H1 (cell line): ENCODE data around the gene CDK5R2. TPM values are rescaled to one million over a fixed set of nuclear protein-coding genes. Genes with fewer than 3 reads are reported as not detected.

Experiments
- CTCF ChIA-PET: fragments of 300-600 bp; sonication (Branson Sonifier 250); formaldehyde crosslinking; loops from one replicate; lab custom pipeline; 2021; ENCODE audit not compliant: partially characterized antibody; lab: Charles Lee
- POLR2A ChIA-PET: fragments of 300-600 bp; sonication (Branson Sonifier 250); formaldehyde crosslinking; loops from one replicate; lab custom pipeline; 2021; ENCODE audit warnings: inconsistent platforms; ENCODE audit not compliant: partially characterized antibody; lab: Charles Lee
- DNase-seq, 2 experiments: peaks; one replicate each; pipeline versions ENCODE4 v3.0.0 to v3.0.0-alpha.2; 2010 to 2022; ENCODE audit warnings: low spot score in 2 of 2, low read depth in 1 of 2, mixed read lengths in 1 of 2
- FAIRE-seq: peaks from 2 replicates; lab custom pipeline; 2011; peaks lifted over from hg19 to GRCh38; lab: Jason Lieb, UNC
- H2AFZ ChIP-seq: 2 replicates; pipeline ENCODE4 v1.8.1; 2012; ENCODE audit warnings: low read length, inconsistent platforms
- H2AK5ac ChIP-seq: 2 replicates; pipeline ENCODE4 v1.6.1; 2013; ENCODE audit warnings: low read depth, low read length
- H2BK120ac ChIP-seq: replicated peaks from 2 replicates; pipeline ENCODE3; 2013; ENCODE audit warnings: low read depth, low read length, inconsistent platforms
- H2BK12ac ChIP-seq: 2 replicates; pipeline ENCODE4 v1.6.1; 2013; ENCODE audit warnings: low read depth, low read length
- H2BK15ac ChIP-seq: 2 replicates; pipeline ENCODE4 v1.6.1; 2013; ENCODE audit warnings: low read length
- H2BK20ac ChIP-seq: 2 replicates; pipeline ENCODE4 v1.6.1; 2013; ENCODE audit warnings: low read length
- H2BK5ac ChIP-seq: 2 replicates; pipeline ENCODE4 v1.6.1; 2013; ENCODE audit warnings: low read depth, low read length
- H3K14ac ChIP-seq: 2 replicates; pipeline ENCODE4 v1.6.1; 2013; ENCODE audit warnings: inconsistent platforms; ENCODE audit not compliant: insufficient read length
- H3K18ac ChIP-seq: 2 replicates; pipeline ENCODE4 v1.6.1; 2013; ENCODE audit warnings: low read length; ENCODE audit errors: extremely low read depth
- H3K23ac ChIP-seq: 2 replicates; pipeline ENCODE4 v1.6.1; 2013; ENCODE audit warnings: inconsistent platforms; ENCODE audit not compliant: insufficient read length
- H3K23me2 ChIP-seq: 2 replicates; pipeline ENCODE4 v1.6.1; 2013; ENCODE audit warnings: low read depth, low read length
- H3K27ac ChIP-seq: 2 replicates; pipeline ENCODE4 v1.6.1; 2011; ENCODE audit warnings: low read depth, low read length, inconsistent platforms
- H3K27me3 ChIP-seq, 4 experiments: replicated peaks in 1 of 4; 1 replicate in 1 of 4; 2 replicates in 3 of 4; pipeline versions ENCODE4 v1.6.1 to v1.8.1; 2011 to 2013; ENCODE audit warnings: low read length in 3 of 4, mild to moderate bottlenecking in 3 of 4, inconsistent platforms in 2 of 4, mixed read lengths in 2 of 4, moderate library complexity in 1 of 4; ENCODE audit not compliant: control insufficient read depth in 3 of 4, insufficient read depth in 3 of 4; ENCODE audit errors: extremely low read depth in 1 of 4
- H3K36me3 ChIP-seq, 4 experiments: 2 replicates each; pipeline versions ENCODE4 v1.6.1 to v1.8.1; 2011 to 2013; ENCODE audit warnings: mild to moderate bottlenecking in 4 of 4, low read length in 3 of 4, moderate library complexity in 2 of 4, control low read depth in 1 of 4, inconsistent platforms in 1 of 4; ENCODE audit not compliant: insufficient read depth in 4 of 4, control insufficient read depth in 2 of 4
- H3K4ac ChIP-seq: replicated peaks from 2 replicates; pipeline ENCODE3; 2013; ENCODE audit warnings: low read length, low read depth, mixed read lengths, inconsistent platforms; ENCODE audit not compliant: insufficient read length
- H3K4me1 ChIP-seq, 4 experiments: replicated peaks in 1 of 4; 1 replicate in 1 of 4; 2 replicates in 3 of 4; pipeline versions ENCODE4 v1.6.1 to v1.8.1; 2011 to 2013; ENCODE audit warnings: low read length in 3 of 4, inconsistent platforms in 2 of 4, mixed read lengths in 1 of 4; ENCODE audit not compliant: insufficient read depth in 4 of 4, control insufficient read depth in 3 of 4
- H3K4me2 ChIP-seq, 2 experiments: 2 replicates each; pipeline versions ENCODE4 v1.6.1 to v1.8.1; 2011 to 2013; ENCODE audit warnings: low read depth in 2 of 2, low read length in 2 of 2, control low read depth in 1 of 2, inconsistent platforms in 1 of 2, mild to moderate bottlenecking in 1 of 2; ENCODE audit not compliant: insufficient read depth in 1 of 2
- H3K4me3 ChIP-seq, 4 experiments: fragments of 200-600, 300-600 bp in 1 of 4; sonication (generic), shearing (Covaris generic), sonication (Bioruptor Twin) in 1 of 4; 2 replicates each; pipeline versions ENCODE4 v1.5.1 to v1.8.1; 2011 to 2016; ENCODE audit warnings: low read length in 4 of 4, low read depth in 3 of 4, control low read depth in 2 of 4, inconsistent platforms in 2 of 4, mild to moderate bottlenecking in 2 of 4, mixed read lengths in 1 of 4, moderate library complexity in 1 of 4; ENCODE audit not compliant: insufficient read depth in 2 of 4; ENCODE audit errors: extremely low read depth in 1 of 4
- H3K56ac ChIP-seq: replicated peaks from 2 replicates; pipeline ENCODE3; 2013; ENCODE audit warnings: low read depth, mild to moderate bottlenecking, mixed read lengths, low read length, inconsistent platforms; ENCODE audit not compliant: insufficient read length
- H3K79me1 ChIP-seq: 2 replicates; pipeline ENCODE4 v1.6.1; 2013; ENCODE audit warnings: low read depth, low read length, control low read depth
- H3K79me2 ChIP-seq, 2 experiments: 2 replicates each; pipeline versions ENCODE4 v1.6.1 to v1.8.1; 2012 to 2013; ENCODE audit warnings: low read length in 2 of 2, mild to moderate bottlenecking in 2 of 2, inconsistent platforms in 1 of 2; ENCODE audit not compliant: insufficient read depth in 2 of 2, control insufficient read depth in 1 of 2
- H3K9ac ChIP-seq, 4 experiments: replicated peaks in 1 of 4; 1 replicate in 1 of 4; 2 replicates in 3 of 4; pipeline versions ENCODE4 v1.6.1 to v1.8.1; 2011 to 2013; ENCODE audit warnings: low read depth in 3 of 4, low read length in 3 of 4, control low read depth in 2 of 4, mild to moderate bottlenecking in 2 of 4, moderate library complexity in 2 of 4, inconsistent platforms in 1 of 4; ENCODE audit errors: extremely low read depth in 1 of 4
- H3K9me3 ChIP-seq, 2 experiments: 2 replicates each; pipeline versions ENCODE4 v1.6.1 to v1.8.1; 2012 to 2013; ENCODE audit warnings: mild to moderate bottlenecking in 2 of 2, moderate library complexity in 2 of 2, control low read depth in 1 of 2, inconsistent platforms in 1 of 2, low read depth in 1 of 2, low read length in 1 of 2, mixed read lengths in 1 of 2; ENCODE audit not compliant: insufficient read depth in 2 of 2
- H4K20me1 ChIP-seq, 2 experiments: replicated peaks in 1 of 2; 2 replicates each; pipeline versions ENCODE3 to v1.8.1; 2011 to 2013; ENCODE audit warnings: inconsistent platforms in 2 of 2, low read length in 2 of 2, mild to moderate bottlenecking in 1 of 2; ENCODE audit not compliant: insufficient read depth in 2 of 2, control insufficient read depth in 1 of 2
- H4K5ac ChIP-seq: 2 replicates; pipeline ENCODE4 v1.6.1; 2013; ENCODE audit warnings: low read length, low read depth, mixed read lengths, inconsistent platforms; ENCODE audit not compliant: insufficient read length
- H4K8ac ChIP-seq: 2 replicates; pipeline ENCODE4 v1.8.0; 2013; ENCODE audit warnings: mild to moderate bottlenecking, moderate library complexity, low read length, inconsistent platforms; ENCODE audit not compliant: insufficient read depth; ENCODE audit errors: extremely low read depth
- H4K91ac ChIP-seq: replicated peaks from 2 replicates; pipeline ENCODE3; 2013; ENCODE audit warnings: low read length, mixed read lengths, inconsistent platforms; ENCODE audit not compliant: insufficient read length
- TCF12 ChIP-seq: IDR thresholded peaks from 2 replicates; pipeline ENCODE4 v1.6.1; 2011; ENCODE audit warnings: low read depth, mild to moderate bottlenecking, low read length
- WGBS, 2 experiments: shearing (Covaris generic) in 1 of 2; methylation state at CpG; one replicate each; pipeline versions ENCODE4 v1.1.6 to v1.1.7; 2013 to 2015; ENCODE audit warnings: low lambda C conversion rate in 2 of 2, mixed read lengths in 2 of 2, inconsistent platforms in 1 of 2, low coverage in 1 of 2, missing lambda C conversion rate in 1 of 2; ENCODE audit not compliant: insufficient replicate concordance in 2 of 2, insufficient coverage in 1 of 2, insufficient read length in 1 of 2; ENCODE audit errors: extremely low coverage in 1 of 2, missing lambda C conversion rate in 1 of 2; 5-methylcytosine and 5-hydroxymethylcytosine counted together
- polyA plus RNA-seq, 7 experiments: library from polyadenylated mRNA; depleted of rRNA in 3 of 7; stranded (reverse) in 5 of 7; unstranded in 2 of 7; fragments of >200 nt in 5 of 7; fragments of 200-250 nt in 2 of 7; gene quantifications; 1 replicate in 5 of 7; 2 replicates in 1 of 7; 4 replicates in 1 of 7; pipeline versions ENCODE4 v1.2.1 to v1.2.3, GENCODE V29; 2011 to 2013; ENCODE audit warnings: missing spikeins in 2 of 7, mixed read lengths in 2 of 7
- total RNA-seq: library from RNA; stranded (reverse); fragmentation: NEBNext Ultra II Directional; extraction: Animal tissue kit (Norgen Biotek cat#: 25700); gene quantifications from 2 replicates; pipeline ENCODE4 v1.2.1, GENCODE V29; 2021

CDK5R2 gene
- total and polyA plus RNA-seq, 2 of the 8 experiments (the other 6 are each of a cell fraction or from before 2014, with no cell fraction given) = 0.14 TPM; not detected in 1

DNA sequence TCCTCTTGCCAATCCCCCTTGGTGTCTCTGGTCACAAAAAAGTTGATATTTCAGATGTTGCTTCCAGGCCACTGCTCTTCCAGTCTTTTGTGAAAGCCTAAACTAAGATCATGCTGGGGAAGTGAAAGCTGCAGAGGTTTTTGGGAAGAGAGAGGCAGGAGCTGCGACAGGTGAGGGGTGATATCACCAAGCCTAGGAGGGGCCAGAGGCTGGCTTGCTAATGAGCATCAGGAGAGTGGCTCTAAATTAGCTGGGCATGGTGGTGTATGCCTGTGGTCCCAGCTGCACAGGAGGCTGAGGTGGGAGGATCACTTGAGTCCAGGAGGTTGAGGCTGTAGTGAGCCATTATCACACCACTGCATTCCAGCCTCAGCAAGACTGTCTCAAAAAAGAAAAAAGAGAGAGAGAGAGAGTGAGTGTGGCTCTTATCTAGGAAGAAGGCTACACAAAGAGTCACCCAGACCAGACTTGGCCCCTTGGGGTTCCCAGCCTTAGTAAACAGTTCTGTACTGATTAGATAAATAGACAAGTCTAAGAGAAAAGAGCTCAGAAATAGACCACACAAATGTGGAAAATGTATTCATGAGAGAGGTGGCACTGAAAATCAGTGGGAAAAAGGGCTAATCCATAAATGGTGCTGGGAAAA lies 14.6 kb upstream of the CDK5R2 start:
- CTCF ChIA-PET = interaction anchor here (0.7 to 1.7 kb wide), 7 partner anchors 8 to 67 kb away, joined by 3 to 11 read pairs (median 3); partner anchors contain the start of gene CRYBA2
- POLR2A ChIA-PET = no interaction called here
- no peak for FAIRE-seq

More for the DNA sequence above, 14.6 kb upstream of the CDK5R2 start:
- Histone ChIP-seq H3K56ac (no peak overlapping the region), H3K27me3 (no peaks in the 10 kb centered on the region; a peak in 2 of 7 replicates), H3K18ac (no peak overlapping the region), H4K8ac (no peak overlapping the region), H2BK15ac (no peak overlapping the region), H2AK5ac (no peak overlapping the region), H3K4me3 (no peak overlapping the region), H2BK12ac (no peak overlapping the region), H3K23me2 (no peaks in the 10 kb centered on the region), H3K36me3 (no peaks in the 10 kb centered on the region), H3K4me2 (no peak overlapping the region), H3K23ac (no peak overlapping the region), H3K79me2 (no peaks in the 10 kb centered on the region), H4K5ac (no peak overlapping the region), H4K20me1 (no peaks in the 10 kb centered on the region), H2BK20ac (no peak overlapping the region), H3K9ac (no peak overlapping the region), H3K14ac (no peak overlapping the region), H3K4ac (no peak overlapping the region), H2AFZ (no peak overlapping the region), H3K79me1 (no peaks in the 10 kb centered on the region), H2BK5ac (no peak overlapping the region), H3K9me3 (peaks cover 0 to 3% of the 10 kb centered on the region in 2 experiments; a peak in 1 of 4 replicates), H3K27ac (no peak overlapping the region), H4K91ac (no peak overlapping the region), H2BK120ac (no peak overlapping the region), H3K4me1 (no peaks in the 10 kb centered on the region)
- no peak for DNase-seq
- 100% methylated on average over 1 of the region's 1 CpG; no CpG with 5 or more reads in 1 of the 2 experiments for WGBS, 2 experiments
- no peak for TF ChIP-seq TCF12
